ENCODE measurements around the gene SLC9A3. TPM values are rescaled to one million over a fixed set of nuclear protein-coding genes. Genes with fewer than 3 reads are reported as not detected.
A peak's percentile ranks its signal among the peaks of the same experiment; 100 is the strongest.

SLC9A3 gene
- total and polyA plus RNA-seq, 5 experiments from 2014 or later = 0.98 to 3.3 (median 2.4) TPM

- Mint-ChIP-seq H3K4me3 (no peak overlapping the region), H3K4me1 (peaks cover 12 to 28% (median 16%) of the 10 kb centered on the region in 4 donors), H3K27me3 (no peaks in the 10 kb centered on the region), H3K9me3 (peaks cover 0 to 3% (median 0%) of the 10 kb centered on the region in 9 donors), H3K27ac (peak overlapping the region in 7 of 10 donors; percentile 28 to 83 (median 40)), H3K36me3 (peaks cover 9 to 85% (median 22%) of the 10 kb centered on the region in 3 donors)
- POLR2A ChIA-PET = no interaction called here
- peak in 1 of 10 donors; percentile 19 for DNase-seq
- no peak for ATAC-seq
Observed at GRCh38 chr5:458547-459353, 65.5 kb downstream of the SLC9A3 start.

- H3K4me1 Mint-ChIP-seq = peaks cover 23 to 36% (median 27%) of the 10 kb centered on the region in 4 donors
- peak in 1 of 10 donors; percentile 43 for DNase-seq
- POLR2A ChIA-PET = interaction anchor here (1.0 to 1.8 kb wide), 2 partner anchors 13 to 15 kb away, joined by 3 to 5 read pairs; no protein-coding TSS in a partner anchor
Observed at GRCh38 chr5:457195-457961, 66.9 kb downstream of the SLC9A3 start.

GRCh38 chr5:456351-457194 lies 67.7 kb downstream of the SLC9A3 start:
- ATAC-seq = no peak
- H3K27ac Mint-ChIP-seq = no peak overlapping the region
- H3K4me1 Mint-ChIP-seq = peaks cover 25 to 40% (median 31%) of the 10 kb centered on the region in 4 donors
- peak in 1 of 10 donors; percentile 58 for DNase-seq
- POLR2A ChIA-PET = interaction anchor here (1.0 to 1.8 kb wide), 2 partner anchors 12 to 16 kb away, joined by 3 to 5 read pairs; no protein-coding TSS in a partner anchor
- H3K9me3 Mint-ChIP-seq = peaks cover 4 to 15% (median 10%) of the 10 kb centered on the region in 9 donors
- H3K36me3 Mint-ChIP-seq = peaks cover 15 to 93% (median 33%) of the 10 kb centered on the region in 3 donors
- no peaks in the 10 kb centered on the region for H3K27me3 Mint-ChIP-seq
- peak overlapping the region in 1 of 10 donors; percentile 14 for H3K4me3 Mint-ChIP-seq

More at GRCh38 chr5:457195-457961, 66.9 kb downstream of the SLC9A3 start:
- no peak overlapping the region for H3K4me3 Mint-ChIP-seq
- H3K27ac Mint-ChIP-seq = no peak overlapping the region
- H3K9me3 Mint-ChIP-seq = peaks cover 0 to 8% (median 2%) of the 10 kb centered on the region in 9 donors
- H3K27me3 Mint-ChIP-seq = no peaks in the 10 kb centered on the region
- peaks cover 13 to 93% (median 33%) of the 10 kb centered on the region in 3 donors for H3K36me3 Mint-ChIP-seq
- ATAC-seq = no peak

- no peak for ATAC-seq
- POLR2A ChIA-PET = interaction anchor here (1.8 kb wide), 1 partner anchor 16 kb away, joined by 5 read pairs; no protein-coding TSS in a partner anchor
- Mint-ChIP-seq H3K27me3 (no peaks in the 10 kb centered on the region), H3K9me3 (peaks cover 4 to 21% (median 15%) of the 10 kb centered on the region in 9 donors), H3K4me1 (peaks cover 25 to 40% (median 31%) of the 10 kb centered on the region in 4 donors), H3K36me3 (peaks cover 23 to 97% (median 41%) of the 10 kb centered on the region in 3 donors), H3K4me3 (no peak overlapping the region), H3K27ac (no peak overlapping the region)
- no peak for DNase-seq
Observed at GRCh38 chr5:455806-456205, 68.4 kb downstream of the SLC9A3 start.

- H3K4me1 Mint-ChIP-seq = peaks cover 21 to 40% (median 34%) of the 10 kb centered on the region in 4 donors
- H3K27me3 Mint-ChIP-seq = no peaks in the 10 kb centered on the region
- POLR2A ChIA-PET = no interaction called here
- DNase-seq (no peak), ATAC-seq (no peak)
- H3K4me3 Mint-ChIP-seq = no peak overlapping the region
- H3K36me3 Mint-ChIP-seq = peaks cover 30 to 97% (median 47%) of the 10 kb centered on the region in 3 donors
- H3K9me3 Mint-ChIP-seq = peaks cover 4 to 23% (median 15%) of the 10 kb centered on the region in 9 donors
- H3K27ac Mint-ChIP-seq = peak overlapping the region in 2 of 10 donors; percentile 7 to 15
Observed at GRCh38 chr5:454936-455335, 69.3 kb downstream of the SLC9A3 start.

GRCh38 chr5:453725-454481 lies 70.3 kb downstream of the SLC9A3 start:
- Mint-ChIP-seq H3K4me3 (peak overlapping the region in 5 of 10 donors; percentile 20 to 68 (median 45)), H3K27me3 (no peaks in the 10 kb centered on the region), H3K27ac (peak overlapping the region in 9 of 10 donors; percentile 31 to 93 (median 61)), H3K36me3 (peaks cover 38 to 97% (median 55%) of the 10 kb centered on the region in 3 donors), H3K9me3 (peaks cover 4 to 23% (median 15%) of the 10 kb centered on the region in 9 donors), H3K4me1 (peaks cover 23 to 43% (median 40%) of the 10 kb centered on the region in 4 donors)
- POLR2A ChIA-PET = interaction anchor here (0.9 kb wide), 1 partner anchor 10 kb away, joined by 3 read pairs; no protein-coding TSS in a partner anchor
- DNase-seq (peak in 1 of 10 donors; percentile 52), ATAC-seq (peak in 1 of 2 donors; percentile 35)

GRCh38 chr5:452978-453710 lies 71.1 kb downstream of the SLC9A3 start:
- POLR2A ChIA-PET = interaction anchor here (0.9 kb wide), 1 partner anchor 11 kb away, joined by 3 read pairs; no protein-coding TSS in a partner anchor
- H3K9me3 Mint-ChIP-seq = peaks cover 4 to 23% (median 15%) of the 10 kb centered on the region in 9 donors
- H3K4me1 Mint-ChIP-seq = peaks cover 25 to 48% (median 45%) of the 10 kb centered on the region in 4 donors

GRCh38 chr5:451587-452458 lies 72.4 kb downstream of the SLC9A3 start:
- peaks cover 27 to 61% (median 49%) of the 10 kb centered on the region in 4 donors for H3K4me1 Mint-ChIP-seq
- no peaks in the 10 kb centered on the region for H3K27me3 Mint-ChIP-seq
- H3K36me3 Mint-ChIP-seq = peaks cover 44 to 97% (median 57%) of the 10 kb centered on the region in 3 donors
- POLR2A ChIA-PET = no interaction called here
- DNase-seq (no peak), ATAC-seq (no peak)
- peak overlapping the region in 1 of 10 donors; percentile 43 for H3K27ac Mint-ChIP-seq
- H3K4me3 Mint-ChIP-seq = peak overlapping the region in 1 of 10 donors; percentile 37
- peaks cover 4 to 23% (median 15%) of the 10 kb centered on the region in 9 donors for H3K9me3 Mint-ChIP-seq

More at GRCh38 chr5:452978-453710, 71.1 kb downstream of the SLC9A3 start:
- H3K27ac Mint-ChIP-seq = peak overlapping the region; percentile 2 to 93 (median 68)
- ATAC-seq (no peak), DNase-seq (no peak)
- no peaks in the 10 kb centered on the region for H3K27me3 Mint-ChIP-seq
- H3K36me3 Mint-ChIP-seq = peaks cover 44 to 97% (median 55%) of the 10 kb centered on the region in 3 donors
- H3K4me3 Mint-ChIP-seq = peak overlapping the region in 3 of 10 donors; percentile 15 to 44 (median 42)

- Mint-ChIP-seq H3K27ac (no peak overlapping the region), H3K4me1 (peaks cover 32 to 74% (median 61%) of the 10 kb centered on the region in 4 donors), H3K4me3 (no peak overlapping the region), H3K27me3 (no peaks in the 10 kb centered on the region), H3K36me3 (peaks cover 42 to 88% (median 58%) of the 10 kb centered on the region in 3 donors), H3K9me3 (peaks cover 4 to 23% (median 15%) of the 10 kb centered on the region in 9 donors)
- POLR2A ChIA-PET = no interaction called here
- ATAC-seq (no peak), DNase-seq (peak in 1 of 10 donors; percentile 21)
Observed at GRCh38 chr5:449151-449550, 75.1 kb downstream of the SLC9A3 start.

GRCh38 chr5:448766-449090 lies 75.5 kb downstream of the SLC9A3 start:
- no peak for ATAC-seq
- no peak overlapping the region for H3K4me3 Mint-ChIP-seq
- H3K36me3 Mint-ChIP-seq = peaks cover 41 to 84% (median 55%) of the 10 kb centered on the region in 3 donors
- no peak for DNase-seq
- no peaks in the 10 kb centered on the region for H3K27me3 Mint-ChIP-seq
- peaks cover 4 to 23% (median 15%) of the 10 kb centered on the region in 9 donors for H3K9me3 Mint-ChIP-seq
- peaks cover 30 to 73% (median 60%) of the 10 kb centered on the region in 4 donors for H3K4me1 Mint-ChIP-seq
- POLR2A ChIA-PET = no interaction called here
- peak overlapping the region in 2 of 10 donors; percentile 46 to 73 for H3K27ac Mint-ChIP-seq

All from naive thymus-derived CD8-positive, alpha-beta T cell (primary cell).